GM12872 (cell line): ENCODE measurements around the gene PTPRM.

Source experiments
- TF ChIP-seq, protein P1 (sequence below): IDR thresholded peaks from 3 replicates; pipeline ENCODE4 v1.5.1; 2011; ENCODE audit warnings: low read depth, mild to moderate bottlenecking, low read length, moderate library complexity; ENCODE audit not compliant: insufficient read depth

Gene PTPRM

DNA sequence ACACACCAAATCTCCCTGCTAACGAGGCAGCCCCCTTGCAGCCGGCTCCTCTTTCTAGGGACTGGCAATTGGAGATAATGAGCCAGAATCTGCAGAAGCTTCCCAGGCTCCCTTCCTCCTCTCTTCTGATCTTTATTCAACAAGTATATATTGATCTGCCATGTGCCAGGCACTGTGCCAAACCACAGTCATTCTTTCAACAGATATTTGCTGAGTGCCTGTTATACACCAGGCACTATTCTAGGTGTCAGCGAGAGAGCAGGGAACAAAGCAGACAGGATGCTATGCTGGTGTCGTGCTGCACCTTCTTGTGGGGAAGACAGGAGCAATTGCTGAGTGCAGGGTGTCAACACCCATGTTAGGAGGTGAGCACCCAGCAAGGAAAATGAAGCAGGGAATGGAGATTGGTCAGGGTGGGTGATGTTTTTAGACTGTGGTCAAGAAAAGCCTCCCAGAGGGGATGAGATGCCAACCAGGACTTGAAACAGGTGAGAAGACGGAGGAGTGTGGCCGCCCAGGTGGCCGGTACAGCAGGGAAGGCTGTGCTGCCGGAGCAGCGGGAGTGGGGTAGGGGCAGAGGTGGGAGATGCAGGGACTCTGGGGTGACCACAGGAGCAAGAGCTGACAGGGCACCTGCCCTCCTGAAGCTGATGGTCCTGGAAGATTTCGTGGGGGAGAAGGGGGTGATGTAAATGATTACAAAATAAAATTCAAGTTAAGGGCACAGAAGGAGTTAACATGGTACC is 734.5 kb downstream of the PTPRM start:
- TF ChIP-seq, protein P1, sequence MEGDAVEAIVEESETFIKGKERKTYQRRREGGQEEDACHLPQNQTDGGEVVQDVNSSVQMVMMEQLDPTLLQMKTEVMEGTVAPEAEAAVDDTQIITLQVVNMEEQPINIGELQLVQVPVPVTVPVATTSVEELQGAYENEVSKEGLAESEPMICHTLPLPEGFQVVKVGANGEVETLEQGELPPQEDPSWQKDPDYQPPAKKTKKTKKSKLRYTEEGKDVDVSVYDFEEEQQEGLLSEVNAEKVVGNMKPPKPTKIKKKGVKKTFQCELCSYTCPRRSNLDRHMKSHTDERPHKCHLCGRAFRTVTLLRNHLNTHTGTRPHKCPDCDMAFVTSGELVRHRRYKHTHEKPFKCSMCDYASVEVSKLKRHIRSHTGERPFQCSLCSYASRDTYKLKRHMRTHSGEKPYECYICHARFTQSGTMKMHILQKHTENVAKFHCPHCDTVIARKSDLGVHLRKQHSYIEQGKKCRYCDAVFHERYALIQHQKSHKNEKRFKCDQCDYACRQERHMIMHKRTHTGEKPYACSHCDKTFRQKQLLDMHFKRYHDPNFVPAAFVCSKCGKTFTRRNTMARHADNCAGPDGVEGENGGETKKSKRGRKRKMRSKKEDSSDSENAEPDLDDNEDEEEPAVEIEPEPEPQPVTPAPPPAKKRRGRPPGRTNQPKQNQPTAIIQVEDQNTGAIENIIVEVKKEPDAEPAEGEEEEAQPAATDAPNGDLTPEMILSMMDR = no peak

DNA sequence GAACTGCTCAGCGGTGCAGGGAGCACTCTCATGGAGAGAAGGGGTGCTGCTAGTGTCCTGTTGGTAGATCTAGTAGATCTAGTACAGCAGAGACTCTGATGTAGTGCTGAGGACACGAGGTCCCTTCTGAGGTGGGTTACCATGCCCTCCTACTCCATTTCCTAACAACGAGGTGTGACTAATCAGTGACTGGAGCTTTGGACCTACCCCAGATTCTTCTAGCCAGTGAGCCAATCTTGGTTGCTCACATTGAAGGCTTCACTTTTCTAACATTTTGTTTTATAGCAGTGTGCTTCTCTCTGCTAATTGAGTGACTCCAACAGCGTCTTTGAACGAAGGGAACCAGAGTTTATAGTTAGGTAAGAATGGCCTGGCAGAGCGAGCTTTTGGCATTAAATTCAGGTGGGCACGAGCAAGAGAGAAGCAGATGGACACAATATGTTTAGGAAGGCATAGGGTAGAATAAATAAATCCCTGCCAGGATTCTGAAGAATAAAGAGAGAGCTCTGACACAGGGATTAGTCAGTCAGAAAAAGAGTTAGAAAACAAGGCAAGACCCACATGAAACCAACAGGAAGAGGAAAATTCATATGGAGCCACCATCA is 736.1 kb downstream of the PTPRM start:
- TF ChIP-seq, protein P1 = no peak

DNA sequence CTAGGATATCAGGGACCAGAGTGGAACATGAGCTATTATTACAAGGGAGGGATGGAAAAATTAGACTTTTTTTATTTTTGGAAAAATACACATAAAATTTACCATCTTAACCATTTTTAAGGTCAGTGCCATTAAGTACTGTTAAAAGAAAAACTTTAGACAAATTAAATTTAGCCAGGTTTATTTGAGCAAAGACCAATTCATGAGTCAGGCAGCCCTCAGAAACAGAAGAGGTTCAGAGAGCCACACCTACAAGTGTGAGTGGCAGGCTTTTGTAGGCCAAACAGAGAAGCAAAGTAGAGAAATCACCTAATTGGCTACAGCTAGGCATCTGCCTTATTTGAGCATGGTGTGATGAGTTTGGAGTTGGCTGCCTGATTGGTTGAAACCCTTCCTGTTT is 740.8 kb downstream of the PTPRM start:
- TF ChIP-seq, protein P1 = no peak

DNA sequence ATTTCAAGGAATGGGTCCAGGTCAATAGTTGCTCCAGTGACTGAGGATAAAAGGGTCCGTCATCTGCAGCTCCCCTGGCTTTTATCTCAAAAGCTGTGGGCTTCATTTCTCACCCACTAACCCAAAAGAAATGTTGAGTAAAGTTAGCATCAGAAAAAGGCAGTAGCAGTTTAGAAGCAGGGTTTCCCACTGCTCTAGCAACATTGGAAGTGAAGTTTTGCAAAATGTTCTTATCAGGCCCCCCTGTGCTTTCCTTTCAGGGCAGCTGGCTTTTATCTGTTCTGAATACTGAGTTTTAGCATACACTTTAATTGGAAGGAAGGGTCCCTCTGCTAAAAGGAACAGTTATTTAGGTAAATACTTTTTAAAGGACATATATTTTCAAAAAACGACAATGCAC is 745.9 kb downstream of the PTPRM start:
- TF ChIP-seq, protein P1 = no peak

DNA sequence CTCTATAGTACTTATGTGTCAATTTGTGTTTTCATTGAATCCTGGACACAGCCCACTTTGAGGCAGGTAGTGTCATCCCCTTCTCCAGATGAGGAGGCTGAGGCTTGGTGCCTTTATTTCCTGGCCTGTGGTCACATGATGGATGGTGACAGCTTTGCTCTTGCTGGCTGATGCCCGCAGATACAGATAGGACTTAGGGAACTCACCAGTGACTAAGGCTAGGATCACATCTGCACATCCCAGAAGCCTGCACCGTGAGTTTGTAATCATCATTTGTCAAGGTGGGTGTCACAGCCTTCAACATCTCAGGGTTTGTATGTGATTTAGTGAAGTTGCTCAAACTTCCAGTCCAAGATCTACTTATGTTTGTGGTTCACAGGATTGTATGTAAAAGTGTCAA is 747.0 kb downstream of the PTPRM start:
- TF ChIP-seq, protein P1 = no peak

DNA sequence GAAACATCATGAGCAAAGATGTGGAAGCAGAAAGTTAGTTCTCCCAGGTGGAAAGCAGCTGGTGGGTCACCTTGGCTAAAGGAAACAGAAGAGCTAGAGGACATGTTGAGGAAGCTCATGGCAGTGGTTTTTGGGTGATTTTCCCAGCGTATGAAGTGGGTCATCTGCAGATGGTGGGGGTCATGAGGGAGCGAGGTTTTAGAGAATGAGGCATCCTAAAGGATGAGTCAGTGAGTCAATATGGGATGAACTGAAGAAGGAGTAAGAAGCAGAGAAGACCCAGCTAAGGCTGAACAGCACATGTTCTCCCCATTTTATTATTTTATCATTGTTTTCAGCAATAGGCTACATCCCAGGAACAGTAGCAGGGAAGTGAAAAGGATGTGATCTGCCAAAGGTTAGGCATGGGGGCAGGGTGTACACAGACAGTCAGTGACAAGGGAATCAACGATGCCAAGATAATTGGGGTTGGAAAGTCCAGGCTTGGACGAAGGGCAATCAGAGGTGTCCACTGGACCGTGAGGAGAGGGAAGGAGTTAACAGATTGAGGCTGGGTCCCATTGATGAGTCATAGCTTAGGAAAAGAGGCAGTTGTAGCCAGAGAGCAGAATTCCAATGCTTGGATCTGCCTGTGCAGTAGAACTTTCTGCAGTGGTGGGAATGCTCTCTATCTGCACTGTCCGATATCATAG is 752.8 kb downstream of the PTPRM start:
- TF ChIP-seq, protein P1 = no peak

DNA sequence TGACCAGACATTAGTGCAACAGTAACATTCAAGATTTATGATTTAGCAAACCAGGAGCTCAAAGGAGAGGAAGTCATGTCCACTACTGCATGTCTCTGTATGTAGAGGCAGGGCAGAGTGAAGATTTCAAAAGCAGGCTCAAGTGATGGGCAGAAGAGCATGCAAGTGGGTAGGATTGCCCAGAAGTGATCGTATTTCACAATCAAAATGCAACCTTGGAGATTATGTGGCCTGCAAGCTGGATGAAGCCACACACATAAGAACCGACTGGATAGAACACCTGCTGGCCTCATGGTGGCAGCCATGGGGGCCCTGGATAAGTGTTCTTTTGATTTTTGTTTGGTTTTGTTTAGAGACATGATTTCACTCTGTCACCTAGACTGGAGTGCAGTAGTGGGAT is 755.4 kb downstream of the PTPRM start:
- TF ChIP-seq, protein P1 = no peak
